Hepatocyte (in vitro differentiated cells): ENCODE results near the gene ATP8A2.

Experiments
- EZH2 ChIP-seq: fragments of 200-600 bp; sonication (generic); IDR thresholded peaks from 2 replicates; pipeline ENCODE4 v1.6.1; 2016; ENCODE audit warnings: antibody characterized with exemption, mild to moderate bottlenecking, borderline replicate concordance
- TF ChIP-seq, protein P1 (sequence below): fragments of 200-600 bp; sonication (generic); IDR thresholded peaks from 2 replicates; pipeline ENCODE4 v1.5.1; 2016; ENCODE audit warnings: antibody characterized with exemption, mild to moderate bottlenecking; ENCODE audit not compliant: poor library complexity

GRCh38 chr13:25902891-25903341 lies 531.1 kb downstream of the ATP8A2 start:
- TF ChIP-seq, protein P1, sequence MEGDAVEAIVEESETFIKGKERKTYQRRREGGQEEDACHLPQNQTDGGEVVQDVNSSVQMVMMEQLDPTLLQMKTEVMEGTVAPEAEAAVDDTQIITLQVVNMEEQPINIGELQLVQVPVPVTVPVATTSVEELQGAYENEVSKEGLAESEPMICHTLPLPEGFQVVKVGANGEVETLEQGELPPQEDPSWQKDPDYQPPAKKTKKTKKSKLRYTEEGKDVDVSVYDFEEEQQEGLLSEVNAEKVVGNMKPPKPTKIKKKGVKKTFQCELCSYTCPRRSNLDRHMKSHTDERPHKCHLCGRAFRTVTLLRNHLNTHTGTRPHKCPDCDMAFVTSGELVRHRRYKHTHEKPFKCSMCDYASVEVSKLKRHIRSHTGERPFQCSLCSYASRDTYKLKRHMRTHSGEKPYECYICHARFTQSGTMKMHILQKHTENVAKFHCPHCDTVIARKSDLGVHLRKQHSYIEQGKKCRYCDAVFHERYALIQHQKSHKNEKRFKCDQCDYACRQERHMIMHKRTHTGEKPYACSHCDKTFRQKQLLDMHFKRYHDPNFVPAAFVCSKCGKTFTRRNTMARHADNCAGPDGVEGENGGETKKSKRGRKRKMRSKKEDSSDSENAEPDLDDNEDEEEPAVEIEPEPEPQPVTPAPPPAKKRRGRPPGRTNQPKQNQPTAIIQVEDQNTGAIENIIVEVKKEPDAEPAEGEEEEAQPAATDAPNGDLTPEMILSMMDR, result no peak
- TF ChIP-seq EZH2, result no peak
